Muscle of leg (tissue), 11 donors: Measurements from ENCODE around the gene BCAP31. TPM values are rescaled to one million over a fixed set of nuclear protein-coding genes. Genes with fewer than 3 reads are reported as not detected.

Experiments used
- DNase-seq: peaks from one replicate; pipeline ENCODE4 v3.0.0; 2013
- H3K27ac ChIP-seq: one replicate; pipeline ENCODE4 v1.5.1; 2013; ENCODE audit warnings: mild to moderate bottlenecking, low read length, control low read depth
- H3K27me3 ChIP-seq: one replicate; pipeline ENCODE4 v1.6.1; 2013; ENCODE audit warnings: low read length; ENCODE audit not compliant: control insufficient read depth, insufficient read depth
- H3K36me3 ChIP-seq: one replicate; pipeline ENCODE4 v1.6.1; 2013; ENCODE audit warnings: low read length; ENCODE audit not compliant: control insufficient read depth, insufficient read depth
- H3K4me1 ChIP-seq: one replicate; pipeline ENCODE4 v1.6.1; 2013; ENCODE audit warnings: low read length; ENCODE audit not compliant: control insufficient read depth, insufficient read depth
- H3K4me3 ChIP-seq: one replicate; pipeline ENCODE4 v1.5.1; 2013; ENCODE audit warnings: low read length, control low read depth
- H3K9me3 ChIP-seq: replicated peaks from 2 replicates; pipeline ENCODE4 v1.6.1; 2013; ENCODE audit warnings: low read depth, low read length; ENCODE audit not compliant: control insufficient read depth
- WGBS: methylation state at CpG from one replicate; pipeline ENCODE4 v1.1.5; 2013; ENCODE audit warnings: missing lambda C conversion rate; ENCODE audit not compliant: insufficient coverage; 5-methylcytosine and 5-hydroxymethylcytosine counted together
- polyA plus RNA-seq, 8 donors: library from polyadenylated mRNA; unstranded; fragments of 120-200 nt; gene quantifications; one replicate each; pipeline versions ENCODE4 v1.2.1 to v1.2.3, GENCODE V29; 2013; ENCODE audit warnings: inconsistent platforms in 1 of 8, low replicate concordance in 1 of 8; ENCODE audit not compliant: insufficient read length in 8 of 8, insufficient read depth in 1 of 8
- total RNA-seq: library from RNA; stranded (reverse); fragments of 120-200 nt; gene quantifications from one replicate; pipeline ENCODE4 v1.2.4, GENCODE V29; 2013

Gene BCAP31
- total and polyA plus RNA-seq, 9 donors: 51.8 to 90.1 (median 76.8) TPM

GRCh38 chrX:153674219-153674851 lies 49.9 kb downstream of the BCAP31 start:
- Histone ChIP-seq H3K9me3 (no peaks in the 10 kb centered on the region), H3K4me1 (no peaks in the 10 kb centered on the region), H3K36me3 (no peaks in the 10 kb centered on the region), H3K27me3 (peaks cover 33% of the 10 kb centered on the region), H3K27ac (no peak overlapping the region), H3K4me3 (no peak overlapping the region)
- WGBS: 67% methylated on average over 25 of the region's 27 CpGs
- DNase-seq: no peak

- WGBS: 25% methylated on average over 83 of the region's 98 CpGs
- no peak for DNase-seq
- Histone ChIP-seq H3K9me3 (no peaks in the 10 kb centered on the region), H3K4me1 (no peaks in the 10 kb centered on the region), H3K36me3 (no peaks in the 10 kb centered on the region), H3K27ac (no peak within 1 kb of the TSS), H3K4me3 (no peak within 1 kb of the TSS), H3K27me3 (peaks cover 34% of the 10 kb centered on the region)
Observed at GRCh38 chrX:153673428-153674218, 50.6 kb downstream of the BCAP31 start, which contains the start of gene PNCK. Gene PNCK (minus strand): TSS chrX:153673813. CDS start chrX:153673076, 737 bp downstream.

- peaks cover 2% of the 10 kb centered on the region for H3K4me1 ChIP-seq
- 50% methylated on average over 31 of the region's 53 CpGs for WGBS
- no peaks in the 10 kb centered on the region for H3K9me3 ChIP-seq
- no peak for DNase-seq
- peaks cover 31% of the 10 kb centered on the region for H3K27me3 ChIP-seq
- H3K36me3 ChIP-seq: no peaks in the 10 kb centered on the region
- no peak overlapping the region for H3K27ac ChIP-seq
- H3K4me3 ChIP-seq: no peak overlapping the region
Observed at GRCh38 chrX:153672531-153673427, 51.4 kb downstream of the BCAP31 start.

GRCh38 chrX:153671589-153672530 lies 52.3 kb downstream of the BCAP31 start:
- H3K27ac ChIP-seq: no peak overlapping the region
- 93% methylated on average over 21 of the region's 27 CpGs for WGBS

GRCh38 chrX:153670748-153671588 lies 53.2 kb downstream of the BCAP31 start:
- DNase-seq: no peak
- Histone ChIP-seq H3K4me3 (no peak overlapping the region), H3K9me3 (no peaks in the 10 kb centered on the region), H3K27me3 (peaks cover 42% of the 10 kb centered on the region), H3K4me1 (peaks cover 2% of the 10 kb centered on the region), H3K27ac (no peak overlapping the region), H3K36me3 (no peaks in the 10 kb centered on the region)
- WGBS: 83% methylated on average over 20 of the region's 23 CpGs

More at GRCh38 chrX:153671589-153672530, 52.3 kb downstream of the BCAP31 start:
- H3K4me1 ChIP-seq: peaks cover 2% of the 10 kb centered on the region
- no peak overlapping the region for H3K4me3 ChIP-seq
- DNase-seq: no peak
- H3K36me3 ChIP-seq: no peaks in the 10 kb centered on the region
- H3K9me3 ChIP-seq: no peaks in the 10 kb centered on the region
- H3K27me3 ChIP-seq: peaks cover 35% of the 10 kb centered on the region

GRCh38 chrX:153669901-153670731 lies 54.1 kb downstream of the BCAP31 start:
- H3K27ac ChIP-seq: no peak overlapping the region
- H3K4me1 ChIP-seq: peaks cover 2% of the 10 kb centered on the region
- H3K27me3 ChIP-seq: peaks cover 44% of the 10 kb centered on the region
- H3K4me3 ChIP-seq: no peak overlapping the region
- H3K9me3 ChIP-seq: no peaks in the 10 kb centered on the region
- WGBS: 84% methylated on average over 16 of the region's 23 CpGs
- no peak for DNase-seq
- H3K36me3 ChIP-seq: no peaks in the 10 kb centered on the region

- Histone ChIP-seq H3K4me1 (peaks cover 2% of the 10 kb centered on the region), H3K27ac (no peak overlapping the region), H3K9me3 (no peaks in the 10 kb centered on the region), H3K27me3 (peaks cover 37% of the 10 kb centered on the region), H3K4me3 (no peak overlapping the region), H3K36me3 (no peaks in the 10 kb centered on the region)
- no peak for DNase-seq
- WGBS: 51% methylated on average over 9 of the region's 17 CpGs
Observed at GRCh38 chrX:153669174-153669890, 54.9 kb downstream of the BCAP31 start.
